K562 (cell line): Measurements from ENCODE around the gene MELK. TPM values are rescaled to one million over a fixed set of nuclear protein-coding genes. Genes with fewer than 3 reads are reported as not detected.
"Not testable (repeated sequence)": the region's sequence is repeated elsewhere in the genome, so short reads cannot be mapped to it uniquely, and the experiment has no call there.

ENCODE experiments used
- ATAC-seq: fragments of 200-7000 bp; cut with Tn5 transposase; 3 replicates; pipeline ENCODE4 v1.9.1; 2020; ENCODE audit warnings: moderate library complexity
- BruUV-seq: library from RNA; stranded (reverse); fragments of 400-500 nt; replicated peaks from 2 replicates; lab custom pipeline; 2021; lab: Mats Ljungman, UMichigan
- CTCF ChIA-PET: fragments of 300-600 bp; formaldehyde crosslinking; extraction: SDS; loops from one replicate; lab custom pipeline; 2021; ENCODE audit warnings: low intra/inter-chr PET ratio; lab: Yijun Ruan, JAX
- POLR2A ChIA-PET: fragments of 300-600, 350-650 bp; sonication (Branson Sonifier 250); formaldehyde crosslinking; extraction: SDS; loops from one replicate; lab custom pipeline; 2021; ENCODE audit warnings: antibody characterized with exemption, inconsistent platforms; lab: Yijun Ruan, JAX
- DNase-seq, 4 experiments: peaks; one replicate each; pipeline versions ENCODE4 v3.0.0 to v3.0.0-alpha.2; 2011 to 2018; ENCODE audit warnings: low spot score in 3 of 4, mixed read lengths in 3 of 4; ENCODE audit errors: extremely low read depth in 1 of 4
- FAIRE-seq: peaks from 2 replicates; lab custom pipeline; 2011; peaks lifted over from hg19 to GRCh38; lab: Jason Lieb, UNC
- H2AFZ ChIP-seq: 2 replicates; pipeline ENCODE4 v1.6.0; 2011; ENCODE audit warnings: low read depth, low read length, control low read depth, inconsistent platforms
- H3K27ac ChIP-seq: fragments of 200-600 bp; 3 replicates; pipeline ENCODE4 v1.8.0; 2011; ENCODE audit warnings: low read depth, mild to moderate bottlenecking, control low read depth, inconsistent platforms, low read length, moderate library complexity, mixed read lengths; ENCODE audit errors: extremely low read depth
- H3K27me3 ChIP-seq, 2 experiments: fragments of 300-600 bp in 1 of 2; 2 replicates in 1 of 2; 3 replicates in 1 of 2; pipeline versions ENCODE4 v1.6.0 to v1.8.0; 2011; ENCODE audit warnings: inconsistent platforms in 2 of 2, low read length in 2 of 2, mild to moderate bottlenecking in 1 of 2, mixed read lengths in 1 of 2, moderate library complexity in 1 of 2; ENCODE audit not compliant: control insufficient read depth in 2 of 2, insufficient read depth in 2 of 2
- H3K36me3 ChIP-seq: fragments of 300-600 bp; 3 replicates; pipeline ENCODE4 v1.8.0; 2011; ENCODE audit warnings: mild to moderate bottlenecking, low read length, inconsistent platforms; ENCODE audit not compliant: control insufficient read depth, insufficient read depth
- H3K4me1 ChIP-seq, 2 experiments: fragments of 200-600 bp in 1 of 2; replicated peaks in 1 of 2; 2 replicates in 1 of 2; 3 replicates in 1 of 2; pipeline versions ENCODE4 v1.5.1 to v1.8.0; 2011; ENCODE audit warnings: inconsistent platforms in 2 of 2, low read length in 2 of 2, mild to moderate bottlenecking in 1 of 2, mixed read lengths in 1 of 2, moderate library complexity in 1 of 2; ENCODE audit not compliant: control insufficient read depth in 2 of 2, insufficient read depth in 2 of 2
- H3K4me2 ChIP-seq: 2 replicates; pipeline ENCODE4 v1.6.1; 2011; ENCODE audit warnings: low read length, control low read depth, inconsistent platforms, mixed read lengths; ENCODE audit not compliant: insufficient read depth
- H3K4me3 ChIP-seq: fragments of 200-600 bp; sonication (generic), shearing (Covaris generic); 2 replicates; pipeline ENCODE4 v1.5.1; 2016; ENCODE audit warnings: control low read depth, inconsistent platforms
- H3K79me2 ChIP-seq: fragments of 200-600 bp; 3 replicates; pipeline ENCODE4 v1.8.0; 2011; ENCODE audit warnings: low read length, inconsistent platforms; ENCODE audit not compliant: control insufficient read depth, insufficient read depth
- H3K9ac ChIP-seq, 2 experiments: 2 replicates each; pipeline versions ENCODE4 v1.6.0 to v1.6.1; 2011; ENCODE audit warnings: low read depth in 2 of 2, low read length in 2 of 2, control low read depth in 1 of 2, inconsistent platforms in 1 of 2, mild to moderate bottlenecking in 1 of 2, mixed read lengths in 1 of 2; ENCODE audit not compliant: insufficient read depth in 1 of 2
- H3K9me1 ChIP-seq: one replicate; pipeline ENCODE4 v1.6.0; 2011; ENCODE audit warnings: inconsistent platforms, mild to moderate bottlenecking, low read length, moderate library complexity; ENCODE audit not compliant: control insufficient read depth, insufficient read depth
- H3K9me3 ChIP-seq: replicated peaks from 2 replicates; pipeline ENCODE4 v1.5.1; 2011; ENCODE audit warnings: low read depth, low read length, inconsistent platforms; ENCODE audit not compliant: control insufficient read depth, insufficient read depth
- H4K20me1 ChIP-seq: replicated peaks from 2 replicates; pipeline ENCODE4 v1.6.1; 2011; ENCODE audit warnings: low read length, inconsistent platforms, mixed read lengths; ENCODE audit not compliant: control insufficient read depth, insufficient read depth
- RBM39 ChIP-seq: fragments of 200-400 bp; formaldehyde crosslinking; optimal IDR thresholded peaks from 2 replicates; pipeline ENCODE3; 2018; ENCODE audit warnings: low read depth, low read length
- ZNF699 ChIP-seq: fragments of 250-450 bp; sonication (Bioruptor Pico); IDR thresholded peaks from 2 replicates; pipeline ENCODE4 v1.8.0; 2021; ENCODE audit warnings: mild to moderate bottlenecking, moderate library complexity; ENCODE audit not compliant: insufficient replicate concordance
- WGBS: fragments of 100-300 bp; shearing (Covaris generic); methylation state at CpG from one replicate; pipeline ENCODE4 v1.1.6; 2016; ENCODE audit warnings: low coverage, mixed read lengths; ENCODE audit not compliant: insufficient coverage; ENCODE audit errors: missing lambda C conversion rate; 5-methylcytosine and 5-hydroxymethylcytosine counted together
- in situ Hi-C: fragments of 300-500 bp; cut with MboI; formaldehyde crosslinking; loops from 4 replicates; pipeline ENCODE4 v1.15.0; 2018; ENCODE audit warnings: inconsistent platforms, mixed read lengths
- intact Hi-C: fragments of 100-400 bp; cut with micrococcal nuclease; formaldehyde crosslinking; loops from 2 replicates; pipeline ENCODE4 v1.14.2; 2022
- polyA plus RNA-seq, 8 experiments: library from polyadenylated mRNA; depleted of rRNA in 4 of 8; stranded (reverse) in 5 of 8; unstranded in 3 of 8; fragments of >200 nt; fragmentation: Nextera tagmentation in 2 of 8; fragmentation: Illumina TruSeq in 1 of 8; extraction: Ambion mirVana in 2 of 8; extraction: Trizol in 1 of 8; gene quantifications; 2 replicates each; pipeline versions ENCODE4 v1.2.1 to v1.2.3, GENCODE V29; 2011 to 2014; ENCODE audit warnings: inconsistent platforms in 1 of 8, missing spikeins in 1 of 8
- total RNA-seq, 7 experiments: library from RNA; depleted of rRNA in 6 of 7; stranded (reverse); fragments of >200 nt in 6 of 7; fragmentation: Illumina TruSeq in 2 of 7; extraction: Trizol in 2 of 7; gene quantifications; 2 replicates each; pipeline versions ENCODE4 v1.2.1 to v1.2.3, GENCODE V29; 2011 to 2021; ENCODE audit warnings: low replicate concordance in 1 of 7

Gene MELK
- total and polyA plus RNA-seq, 9 of the 15 experiments (the other 6 are each of a cell fraction or from before 2014, with no cell fraction given) = 33.3 to 57.3 (median 43.8) TPM

DNA sequence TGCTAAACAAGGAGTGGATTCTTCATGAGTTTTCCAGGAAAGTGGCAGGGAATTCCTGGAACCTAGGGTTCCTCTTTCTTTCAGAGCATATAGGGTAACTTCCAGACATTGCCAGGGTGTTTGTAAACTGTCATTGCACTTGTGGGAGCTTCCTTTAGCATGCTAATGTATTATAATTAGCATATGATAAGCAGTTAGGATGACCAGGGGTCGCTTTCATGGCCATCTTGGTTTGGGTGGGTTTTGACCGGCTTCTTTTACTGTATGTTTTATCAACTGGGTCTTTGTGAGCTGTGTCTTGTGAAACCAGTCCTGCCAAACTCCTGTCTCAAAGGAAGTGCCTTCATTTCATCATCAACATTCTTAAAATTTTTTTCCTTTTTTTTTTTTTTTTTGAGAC, 11.9 kb upstream of the MELK start:
- Histone ChIP-seq H3K4me2 (no peak overlapping the region), H3K9me3 (no peaks in the 10 kb centered on the region), H3K4me3 (no peak overlapping the region), H3K9ac (no peak overlapping the region), H3K36me3 (no peaks in the 10 kb centered on the region), H4K20me1 (no peaks in the 10 kb centered on the region), H3K27me3 (no peaks in the 10 kb centered on the region), H2AFZ (no peak overlapping the region), H3K9me1 (no peaks in the 10 kb centered on the region), H3K27ac (no peak overlapping the region), H3K4me1 (peaks cover 0 to 6% of the 10 kb centered on the region in 2 experiments; a peak in 3 of 5 replicates), H3K79me2 (no peaks in the 10 kb centered on the region)
- CTCF ChIA-PET = no interaction called here
- TF ChIP-seq ZNF699 (no peak), RBM39 (no peak)
- ATAC-seq = no peak
- intact Hi-C loops = no loop called here
- 43% methylated on average over 2 of the region's 2 CpGs for WGBS
- BruUV-seq = no TSS peak
- no peak for FAIRE-seq
- DNase-seq = no peak
- POLR2A ChIA-PET = interaction anchor here (0.6 kb wide), 1 partner anchor 429 kb away, joined by 3 read pairs; no protein-coding TSS in a partner anchor
- in situ Hi-C loops = no loop called here

DNA sequence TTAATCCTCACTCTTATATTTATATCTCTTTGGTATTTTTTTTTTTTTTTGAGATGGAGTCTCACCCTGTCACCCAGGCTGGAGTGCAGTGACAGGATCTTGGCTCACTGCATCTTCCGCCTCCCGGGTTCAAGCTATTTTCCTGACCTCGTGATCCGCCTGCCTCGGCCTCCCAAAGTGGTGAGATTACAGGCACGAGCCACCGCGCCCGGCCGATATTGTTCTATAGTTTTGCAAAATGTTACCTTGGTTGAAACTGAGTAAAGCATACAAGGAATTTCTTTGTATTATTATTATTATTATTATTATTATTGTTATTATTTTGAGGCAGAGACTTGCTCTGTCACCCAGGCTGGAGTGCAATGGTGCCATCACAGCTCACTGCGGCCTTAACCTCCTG, 9.9 kb upstream of the MELK start:
- CTCF ChIA-PET, H2AFZ ChIP-seq, H3K9me3 ChIP-seq, DNase-seq, H3K79me2 ChIP-seq, H3K9ac ChIP-seq, BruUV-seq, intact Hi-C loops, H3K27ac ChIP-seq, FAIRE-seq, POLR2A ChIA-PET, ATAC-seq, H3K4me1 ChIP-seq, H3K4me2 ChIP-seq, H3K4me3 ChIP-seq, H3K27me3 ChIP-seq, H3K9me1 ChIP-seq, H4K20me1 ChIP-seq, H3K36me3 ChIP-seq, in situ Hi-C loops: not testable (repeated sequence)
- 73% methylated on average over 6 of the region's 11 CpGs for WGBS
